ENCODE measurements around the gene TXNDC2. TPM values are rescaled to one million over a fixed set of nuclear protein-coding genes. Genes with fewer than 3 reads are reported as not detected.

The TXNDC2 gene
- total RNA-seq, 4 donors from 2014 or later, result 0.27 TPM; not detected in 3

DNA sequence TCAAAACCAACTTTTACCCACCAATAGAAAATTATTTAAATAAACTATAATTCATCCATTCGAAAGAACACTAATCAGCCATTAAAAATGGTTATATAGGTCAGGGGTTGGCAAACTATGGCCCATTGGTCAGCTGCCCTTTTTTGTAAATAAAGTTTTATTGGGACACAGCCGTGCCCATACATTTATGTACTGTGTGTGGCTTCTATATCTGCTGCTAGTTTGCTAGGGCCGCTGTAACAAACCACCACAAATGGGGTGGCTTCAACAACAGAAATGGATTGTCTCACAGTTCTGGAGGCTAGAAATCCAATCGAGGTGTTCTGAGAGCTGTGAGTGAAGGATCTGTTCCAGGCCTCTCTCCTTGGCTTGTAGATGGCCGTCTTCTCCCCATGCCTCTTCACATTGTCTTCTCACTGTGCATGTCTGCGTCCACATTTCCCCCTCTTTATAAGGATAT is 7.0 kb upstream of the TXNDC2 start:
- no peak overlapping the region for H3K4me3 ChIP-seq
- no peaks in the 10 kb centered on the region for H3K36me3 ChIP-seq
- no peak for DNase-seq
- H3K9me3 ChIP-seq, result no peaks in the 10 kb centered on the region
- H3K27me3 ChIP-seq, result no peaks in the 10 kb centered on the region
- intact Hi-C loops (cut with DNase I; ENCODE audit: low total_unique reads) (no loop called here), in situ Hi-C loops (cut with MboI; ENCODE audit: low pct_ligation_motif_present in 1 of 4, low pct_unique_long_range_greater_than_20kb in 1 of 4, low sequenced_read_pairs in 3 of 4) (no loop called here)
- no peak overlapping the region for H3K27ac ChIP-seq
- H3K4me1 ChIP-seq, result peaks cover 0 to 5% (median 0%) of the 10 kb centered on the region in 4 donors
- WGBS, 2 donors (ENCODE audit: low coverage in 1 of 2), result 85 to 90% methylated on average over 6 of the region's 6 CpGs
- TF ChIP-seq, protein P1, sequence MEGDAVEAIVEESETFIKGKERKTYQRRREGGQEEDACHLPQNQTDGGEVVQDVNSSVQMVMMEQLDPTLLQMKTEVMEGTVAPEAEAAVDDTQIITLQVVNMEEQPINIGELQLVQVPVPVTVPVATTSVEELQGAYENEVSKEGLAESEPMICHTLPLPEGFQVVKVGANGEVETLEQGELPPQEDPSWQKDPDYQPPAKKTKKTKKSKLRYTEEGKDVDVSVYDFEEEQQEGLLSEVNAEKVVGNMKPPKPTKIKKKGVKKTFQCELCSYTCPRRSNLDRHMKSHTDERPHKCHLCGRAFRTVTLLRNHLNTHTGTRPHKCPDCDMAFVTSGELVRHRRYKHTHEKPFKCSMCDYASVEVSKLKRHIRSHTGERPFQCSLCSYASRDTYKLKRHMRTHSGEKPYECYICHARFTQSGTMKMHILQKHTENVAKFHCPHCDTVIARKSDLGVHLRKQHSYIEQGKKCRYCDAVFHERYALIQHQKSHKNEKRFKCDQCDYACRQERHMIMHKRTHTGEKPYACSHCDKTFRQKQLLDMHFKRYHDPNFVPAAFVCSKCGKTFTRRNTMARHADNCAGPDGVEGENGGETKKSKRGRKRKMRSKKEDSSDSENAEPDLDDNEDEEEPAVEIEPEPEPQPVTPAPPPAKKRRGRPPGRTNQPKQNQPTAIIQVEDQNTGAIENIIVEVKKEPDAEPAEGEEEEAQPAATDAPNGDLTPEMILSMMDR (IDR thresholded peaks at IDR 0.05), result no peak
- TF ChIP-seq POLR2AphosphoS5 (IDR thresholded peaks at IDR 0.05) (no peak), POLR2A (IDR thresholded peaks at IDR 0.05) (no peak), EP300 (IDR thresholded peaks at IDR 0.05; ENCODE audit: low read depth) (no peak)

DNA sequence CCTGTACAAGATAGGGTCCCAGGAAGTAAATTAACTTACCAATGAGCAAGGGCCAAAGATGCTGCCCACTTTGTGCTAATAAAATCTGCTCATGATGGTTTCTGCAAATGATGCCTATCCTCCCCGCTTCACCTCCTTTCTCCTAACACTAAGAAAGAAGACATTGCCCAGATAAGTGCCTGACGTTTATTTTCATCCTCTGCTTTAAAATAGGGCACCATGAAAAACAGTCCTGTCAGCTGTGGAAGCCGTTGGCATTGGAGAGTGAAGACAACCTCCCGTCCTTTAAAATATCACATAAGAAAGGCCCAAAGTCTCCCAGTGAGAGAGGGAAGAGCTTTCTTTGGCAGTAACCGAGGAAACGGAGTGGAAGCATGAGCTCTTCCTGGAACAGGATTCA is 1.7 kb upstream of the TXNDC2 start:
- H3K36me3 ChIP-seq, result no peaks in the 10 kb centered on the region
- H3K4me1 ChIP-seq, result no peaks in the 10 kb centered on the region
- H3K9me3 ChIP-seq, result no peaks in the 10 kb centered on the region
- no peak for DNase-seq
- in situ Hi-C loops (cut with MboI; ENCODE audit: low pct_ligation_motif_present in 1 of 4, low pct_unique_long_range_greater_than_20kb in 1 of 4, low sequenced_read_pairs in 3 of 4), result no loop called here
- WGBS, 2 donors (ENCODE audit: low coverage in 1 of 2), result 84 to 86% methylated on average over 4 to 6 of the region's 6 CpGs
- H3K27me3 ChIP-seq, result no peaks in the 10 kb centered on the region
- TF ChIP-seq POLR2AphosphoS5 (IDR thresholded peaks at IDR 0.05) (peak in 1 of 3 donors; percentile 38), POLR2A (IDR thresholded peaks at IDR 0.05) (no peak)
- H3K4me3 ChIP-seq, result no peak overlapping the region
- peak overlapping the region in 3 of 4 donors; percentile 5 to 35 (median 30) for H3K27ac ChIP-seq
- intact Hi-C loops (cut with DNase I; ENCODE audit: low total_unique reads), result no loop called here

DNA sequence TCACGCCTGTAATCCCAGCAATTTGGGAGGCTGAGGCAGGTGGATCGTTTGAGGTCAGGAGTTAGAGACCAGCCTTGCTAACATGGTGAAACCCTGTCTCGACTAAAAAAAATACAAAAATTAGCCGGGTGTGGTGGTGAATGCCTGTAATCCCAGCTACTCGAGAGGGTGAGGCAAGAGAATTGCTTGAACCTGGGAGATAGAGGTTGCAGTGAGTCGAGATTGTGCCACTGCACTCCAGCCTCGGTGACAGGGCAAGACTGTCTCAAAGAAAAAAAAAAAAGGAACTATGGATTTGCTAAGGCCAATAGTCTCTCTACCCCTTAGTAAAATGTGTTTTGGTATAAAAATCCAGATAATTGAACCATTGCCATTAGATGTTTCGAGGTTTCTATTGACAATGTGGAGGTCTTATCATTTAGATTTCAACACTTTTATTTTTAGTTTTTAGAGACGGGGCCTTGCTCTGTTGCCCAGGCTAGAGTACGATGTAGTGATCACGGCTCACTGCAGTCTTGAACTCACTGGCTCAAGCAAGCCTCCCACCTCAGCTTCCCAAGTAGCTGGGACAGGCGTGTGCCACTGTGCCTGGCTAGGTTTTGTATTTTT is 1.1 kb upstream of the TXNDC2 start:
- no peaks in the 10 kb centered on the region for H3K4me1 ChIP-seq
- peak overlapping the region in 2 of 4 donors; percentile 17 to 35 for H3K27ac ChIP-seq
- no peak for DNase-seq
- H3K27me3 ChIP-seq, result no peaks in the 10 kb centered on the region
- TF ChIP-seq EP300 (IDR thresholded peaks at IDR 0.05; ENCODE audit: low read depth), result no peak
- TF ChIP-seq, protein P1 (IDR thresholded peaks at IDR 0.05), result no peak
- TF ChIP-seq POLR2A (IDR thresholded peaks at IDR 0.05), result no peak
- no peak for TF ChIP-seq POLR2AphosphoS5 (IDR thresholded peaks at IDR 0.05)
- WGBS, 2 donors (ENCODE audit: low coverage in 1 of 2), result 85 to 92% methylated on average over 10 to 12 of the region's 12 CpGs
- no peaks in the 10 kb centered on the region for H3K9me3 ChIP-seq
- H3K36me3 ChIP-seq, result no peaks in the 10 kb centered on the region
- in situ Hi-C loops (cut with MboI; ENCODE audit: low pct_ligation_motif_present in 1 of 4, low pct_unique_long_range_greater_than_20kb in 1 of 4, low sequenced_read_pairs in 3 of 4), result no loop called here
- intact Hi-C loops (cut with DNase I; ENCODE audit: low total_unique reads), result no loop called here
- no peak overlapping the region for H3K4me3 ChIP-seq

DNA sequence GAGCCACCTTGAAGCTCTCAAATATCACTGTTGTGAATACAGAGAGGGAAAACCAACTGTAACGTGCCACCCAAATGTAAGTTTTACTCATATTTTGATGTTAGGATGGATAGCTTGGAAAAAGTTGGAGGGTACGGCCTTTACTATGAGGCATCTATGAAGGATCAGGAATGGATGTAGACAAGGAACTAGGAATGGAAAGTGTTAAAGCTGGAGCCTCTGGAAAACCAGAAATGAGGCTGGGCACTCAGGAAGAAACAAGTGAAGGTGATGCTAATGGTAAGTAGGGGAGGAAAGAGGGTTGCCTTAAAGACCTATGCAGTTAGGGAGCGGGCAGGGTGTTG is 204 bp downstream of the TXNDC2 start:
- Histone ChIP-seq H3K9me3 (no peaks in the 10 kb centered on the region), H3K27ac (no peak overlapping the region), H3K4me3 (no peak overlapping the region), H3K27me3 (no peaks in the 10 kb centered on the region), H3K4me1 (no peaks in the 10 kb centered on the region), H3K36me3 (no peaks in the 10 kb centered on the region)
- TF ChIP-seq EP300 (IDR thresholded peaks at IDR 0.05; ENCODE audit: low read depth), result no peak
- TF ChIP-seq POLR2AphosphoS5 (IDR thresholded peaks at IDR 0.05), result no peak
- TF ChIP-seq POLR2A (IDR thresholded peaks at IDR 0.05), result no peak
- TF ChIP-seq, protein P1 (IDR thresholded peaks at IDR 0.05), result no peak
- DNase-seq, result no peak
- 90 to 95% methylated on average over 3 of the region's 3 CpGs for WGBS, 2 donors (ENCODE audit: low coverage in 1 of 2)
- intact Hi-C loops (cut with DNase I; ENCODE audit: low total_unique reads) (no loop called here), in situ Hi-C loops (cut with MboI; ENCODE audit: low pct_ligation_motif_present in 1 of 4, low pct_unique_long_range_greater_than_20kb in 1 of 4, low sequenced_read_pairs in 3 of 4) (no loop called here)

DNA sequence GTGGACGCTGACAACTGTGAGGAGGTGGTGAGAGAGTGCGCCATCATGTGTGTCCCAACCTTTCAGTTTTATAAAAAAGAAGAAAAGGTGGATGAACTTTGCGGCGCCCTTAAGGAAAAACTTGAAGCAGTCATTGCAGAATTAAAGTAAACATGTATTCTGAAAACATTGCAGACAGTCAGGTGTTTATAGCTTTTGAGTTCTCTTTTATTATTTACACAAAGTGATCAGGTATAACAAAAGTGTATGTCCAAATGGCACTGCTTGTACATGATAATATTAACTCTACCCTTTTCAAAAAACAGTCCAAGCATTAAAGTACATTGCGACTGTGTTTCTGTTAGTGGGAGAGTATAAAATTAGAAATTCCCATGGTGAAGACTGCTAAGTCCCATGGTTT is 2.2 kb downstream of the TXNDC2 start:
- no peak for TF ChIP-seq POLR2A (IDR thresholded peaks at IDR 0.05)
- WGBS, 2 donors (ENCODE audit: low coverage in 1 of 2), result 80 to 96% methylated on average over 5 of the region's 5 CpGs

More for the DNA sequence above, 2.2 kb downstream of the TXNDC2 start:
- no peaks in the 10 kb centered on the region for H3K36me3 ChIP-seq
- H3K9me3 ChIP-seq, result no peaks in the 10 kb centered on the region
- no peak for DNase-seq
- no peak overlapping the region for H3K27ac ChIP-seq
- intact Hi-C loops (cut with DNase I; ENCODE audit: low total_unique reads), result no loop called here
- H3K4me3 ChIP-seq, result no peak overlapping the region
- in situ Hi-C loops (cut with MboI; ENCODE audit: low pct_ligation_motif_present in 1 of 4, low pct_unique_long_range_greater_than_20kb in 1 of 4, low sequenced_read_pairs in 3 of 4), result no loop called here
- no peaks in the 10 kb centered on the region for H3K27me3 ChIP-seq
- no peaks in the 10 kb centered on the region for H3K4me1 ChIP-seq
